ENCODE data around the gene DCLK1. TPM values are rescaled to one million over a fixed set of nuclear protein-coding genes. Genes with fewer than 3 reads are reported as not detected.

Gene DCLK1
- total RNA-seq, 1 experiment from 2014 or later, result 0.10 TPM

GRCh38 chr13:35824825-35825224, 306.4 kb downstream of the DCLK1 start:
- Histone ChIP-seq H3K9me3 (ENCODE audit: control insufficient read depth in 1 of 2, insufficient read depth in 1 of 2, low read depth in 1 of 2, low read length in 2 of 2) (no peaks in the 10 kb centered on the region), H3K4me3 (replicated peaks in 1 of 2; ENCODE audit: low read depth in 1 of 2, low read length in 2 of 2) (no peak overlapping the region), H3K36me3 (ENCODE audit: control insufficient read depth in 1 of 2, insufficient read depth in 2 of 2, low read length in 2 of 2) (no peaks in the 10 kb centered on the region), H4K20me1 (ENCODE audit: insufficient read depth) (no peaks in the 10 kb centered on the region), H3K9me2 (ENCODE audit: insufficient read depth) (no peaks in the 10 kb centered on the region), H3K79me2 (ENCODE audit: insufficient read depth, low read length) (no peaks in the 10 kb centered on the region), H3K27ac (ENCODE audit: low read depth, low read length) (no peak overlapping the region), H3K9ac (ENCODE audit: low read length) (no peak overlapping the region), H3K27me3 (ENCODE audit: insufficient read depth, low read length) (peaks cover 13% of the 10 kb centered on the region), H3K4me1 (ENCODE audit: control insufficient read depth in 1 of 2, insufficient read depth in 2 of 2, low read length in 2 of 2) (no peaks in the 10 kb centered on the region), H3K4me2 (ENCODE audit: low read length) (no peak overlapping the region), H2AFZ (ENCODE audit: low read depth, low read length, poor library complexity, severe bottlenecking) (no peak overlapping the region)
- CTCF ChIA-PET, result no interaction called here
- no TSS peak for BruUV-seq (replicated peaks)
- RAD21 ChIA-PET (ENCODE audit: low non-redundant PET in 1 of 2, low total read pairs in 2 of 2, uncharacterized antibody in 2 of 2, unreplicated experiment in 2 of 2), result no interaction called here
- intact Hi-C loops (cut with micrococcal nuclease), result no loop called here
- TF ChIP-seq RAD21 (IDR thresholded peaks at IDR 0.05; ENCODE audit: low read depth) (no peak), SP1 (IDR thresholded peaks at IDR 0.05; ENCODE audit: low read depth) (no peak), TCF7L2 (IDR thresholded peaks at IDR 0.05; ENCODE audit: borderline replicate concordance, extremely low read depth, insufficient read depth, insufficient read length) (no peak), FOSL1 (IDR thresholded peaks at IDR 0.05; ENCODE audit: low read depth) (no peak), POLR2A (IDR thresholded peaks at IDR 0.05; ENCODE audit: borderline replicate concordance, extremely low read depth, insufficient read depth, insufficient read length) (no peak), EZH2 (IDR thresholded peaks at IDR 0.05) (no peak), CEBPB (IDR thresholded peaks at IDR 0.05; ENCODE audit: low read depth) (no peak), SIN3A (IDR thresholded peaks at IDR 0.05; ENCODE audit: low read depth) (no peak), ZNF274 (IDR thresholded peaks at IDR 0.05; ENCODE audit: low read depth, low read length) (no peak), POLR2AphosphoS5 (IDR thresholded peaks at IDR 0.05; ENCODE audit: low read depth, low read length) (no peak), CTCF (IDR thresholded peaks at IDR 0.05 in 2 of 3, conservative IDR thresholded peaks at IDR 0.05 in 1 of 3; ENCODE audit: borderline replicate concordance in 1 of 3, insufficient read depth in 1 of 3, low read depth in 2 of 3, low read length in 2 of 3) (no peak), REST (IDR thresholded peaks at IDR 0.05; ENCODE audit: low read depth) (no peak), SRF (IDR thresholded peaks at IDR 0.05; ENCODE audit: low read depth) (no peak), EZH2phosphoT487 (IDR thresholded peaks at IDR 0.05; ENCODE audit: borderline replicate concordance) (no peak), ZFX (IDR thresholded peaks at IDR 0.05) (no peak), EGR1 (IDR thresholded peaks at IDR 0.05; ENCODE audit: low read depth) (no peak)
- TF ChIP-seq, protein P1, sequence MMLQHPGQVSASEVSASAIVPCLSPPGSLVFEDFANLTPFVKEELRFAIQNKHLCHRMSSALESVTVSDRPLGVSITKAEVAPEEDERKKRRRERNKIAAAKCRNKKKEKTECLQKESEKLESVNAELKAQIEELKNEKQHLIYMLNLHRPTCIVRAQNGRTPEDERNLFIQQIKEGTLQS (IDR thresholded peaks at IDR 0.05), result no peak
- POLR2A ChIA-PET, result no interaction called here
- no peak for ATAC-seq
- DNase-seq (ENCODE audit: low read depth, low spot score), result no peak
